PFSK-1 (cell line): ENCODE data around the gene TFPT.
A peak's percentile ranks its signal among the peaks of the same experiment; 100 is the strongest.

Experiments
- FOXP2 ChIP-seq: optimal IDR thresholded peaks from 2 replicates; pipeline ENCODE3; 2011; ENCODE audit warnings: borderline replicate concordance, control low read depth, inconsistent platforms; ENCODE audit not compliant: insufficient read depth; ENCODE audit errors: extremely low read length, extremely low read depth
- POLR2AphosphoS5 ChIP-seq: IDR thresholded peaks from 2 replicates; pipeline ENCODE4 v1.6.1; 2012; ENCODE audit warnings: low read depth, mild to moderate bottlenecking, control low read depth, low read length, moderate library complexity
- REST ChIP-seq, 2 experiments: IDR thresholded peaks; 2 replicates each; pipeline versions ENCODE4 v1.6.1 to v1.8.0; 2011 to 2012; ENCODE audit warnings: low read depth in 2 of 2, low read length in 2 of 2, control low read depth in 1 of 2, inconsistent platforms in 1 of 2, mild to moderate bottlenecking in 1 of 2, moderate library complexity in 1 of 2; ENCODE audit not compliant: insufficient read depth in 1 of 2
- SIN3A ChIP-seq: IDR thresholded peaks from 2 replicates; pipeline ENCODE4 v1.6.1; 2012; ENCODE audit warnings: mild to moderate bottlenecking, low read length, moderate library complexity, borderline replicate concordance; ENCODE audit not compliant: insufficient read depth
- TAF1 ChIP-seq: IDR thresholded peaks from 2 replicates; pipeline ENCODE4 v1.6.1; 2012; ENCODE audit warnings: low read length, control low read depth, borderline replicate concordance; ENCODE audit not compliant: insufficient read depth

Gene TFPT

GRCh38 chr19:54156490-54156889 lies 41.0 kb upstream of the TFPT start:
- TF ChIP-seq TAF1 (no peak), SIN3A (no peak), POLR2AphosphoS5 (no peak; the same call in 1 of the 2 replicates), REST (IDR thresholded peaks at IDR 0.05; ENCODE audit: insufficient read depth in 1 of 2, low read depth in 2 of 2, low read length in 2 of 2) (no peak), FOXP2 (no peak)

GRCh38 chr19:54155694-54156093 lies 40.2 kb upstream of the TFPT start:
- TF ChIP-seq POLR2AphosphoS5 (0 out of 2 replicates have a peak, but pooled peaks have one; percentile 3), REST (IDR thresholded peaks at IDR 0.05; ENCODE audit: insufficient read depth in 1 of 2, low read depth in 2 of 2, low read length in 2 of 2) (no peak)

DNA sequence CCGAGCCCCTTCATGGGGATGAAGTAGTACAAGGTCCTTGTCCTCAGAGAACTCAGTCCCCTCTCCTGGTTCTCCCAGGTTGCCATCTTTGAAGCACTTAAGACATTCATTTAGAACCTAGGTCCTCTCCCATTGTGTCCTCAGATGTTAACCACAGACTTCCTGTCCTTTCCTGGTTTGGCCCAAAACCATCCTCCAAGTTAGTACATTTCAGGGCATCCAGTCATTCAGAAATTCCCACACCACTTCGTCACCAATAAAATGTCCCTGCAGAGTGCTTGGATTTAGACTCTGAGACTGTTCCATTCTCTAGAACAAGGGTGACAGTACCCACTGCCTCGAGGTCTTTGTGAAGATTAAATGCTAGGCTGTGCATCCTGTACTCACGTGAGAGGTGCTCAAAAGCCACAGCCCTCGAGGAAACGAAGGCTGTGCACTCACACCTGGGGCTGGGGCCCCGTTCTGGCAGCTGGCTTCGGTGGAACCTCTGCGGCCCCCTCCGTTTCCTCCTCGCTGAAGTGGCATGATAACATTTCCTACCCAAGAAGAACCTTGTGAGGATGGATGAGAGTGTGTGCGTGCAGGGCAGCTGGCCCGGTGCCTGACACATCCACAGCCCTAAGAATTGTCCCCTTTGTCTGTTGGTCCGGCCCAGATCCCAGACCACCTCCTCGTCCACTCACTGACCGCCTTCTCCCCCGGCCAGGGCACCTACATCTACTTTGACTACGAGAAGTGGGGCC lies 39.3 kb upstream of the TFPT start:
- TF ChIP-seq REST (IDR thresholded peaks at IDR 0.05; ENCODE audit: insufficient read depth in 1 of 2, low read depth in 2 of 2, low read length in 2 of 2) (no peak), POLR2AphosphoS5 (no peak), FOXP2 (no peak), SIN3A (no peak), TAF1 (no peak)

DNA sequence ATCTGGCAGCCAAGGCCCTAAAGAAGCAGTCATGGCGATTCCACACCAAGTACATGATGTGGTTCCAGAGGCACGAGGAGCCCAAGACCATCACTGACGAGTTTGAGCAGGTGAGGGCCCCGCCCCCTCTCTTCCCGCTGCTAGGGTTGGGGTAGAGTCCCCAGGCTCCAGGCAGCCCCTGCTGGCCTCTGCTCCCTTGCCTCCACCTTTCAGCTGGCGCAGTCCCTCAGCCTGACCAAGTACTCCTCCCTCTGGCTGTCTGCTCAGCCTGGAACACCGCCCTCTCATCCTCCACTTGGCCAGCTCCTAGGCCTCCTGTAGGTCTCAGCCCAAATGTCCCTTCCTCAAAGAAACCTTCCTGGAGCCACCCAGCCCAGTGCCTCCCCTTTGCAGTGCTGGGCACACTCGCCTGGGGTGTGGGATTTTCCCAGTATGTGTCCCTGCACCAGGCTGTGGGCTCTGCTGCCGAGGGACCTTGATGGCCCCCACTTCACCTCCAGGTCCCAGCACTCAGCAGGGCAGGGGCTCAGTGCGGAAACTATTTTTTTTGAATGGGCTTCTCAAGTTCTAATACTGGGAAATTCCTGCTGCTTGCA lies 38.4 kb upstream of the TFPT start:
- TF ChIP-seq FOXP2 = no peak
- TF ChIP-seq SIN3A = no peak
- TF ChIP-seq POLR2AphosphoS5 = no peak; the same call in 1 of the 2 replicates
- TF ChIP-seq TAF1 = no peak
- no peak for TF ChIP-seq REST (IDR thresholded peaks at IDR 0.05; ENCODE audit: insufficient read depth in 1 of 2, low read depth in 2 of 2, low read length in 2 of 2)
